Ovary (tissue), 3 donors: Measurements from ENCODE around the gene HCN1.

Source experiments
- CTCF ChIP-seq, 3 donors: fragments of 450-650 bp in 2 of 3; fragments of 200-600 bp in 1 of 3; IDR thresholded peaks; one replicate each; pipeline versions ENCODE4 v1.5.1 to v1.8.0; 2016 to 2022; ENCODE audit warnings: antibody characterized with exemption in 3 of 3, mild to moderate bottlenecking in 1 of 3
- EP300 ChIP-seq: sonication (generic); formaldehyde crosslinking; IDR thresholded peaks from one replicate; pipeline ENCODE4 v1.6.1; 2017; ENCODE audit warnings: antibody characterized with exemption
- POLR2A ChIP-seq: fragments of 450-650 bp; IDR thresholded peaks from one replicate; pipeline ENCODE4 v1.6.1; 2017; ENCODE audit warnings: antibody characterized with exemption, mild to moderate bottlenecking, moderate library complexity
- donor health status: DM: no; HTN: no; CAD: no.

- no peak for TF ChIP-seq POLR2A
- TF ChIP-seq CTCF (IDR thresholded peaks at IDR 0.05), result no peak
- no peak for TF ChIP-seq EP300
These were observed 175.1 kb downstream of the HCN1 start for GRCh38 chr5:45521067-45521466.
